Activated T-helper 17 cell treated with anti-CD3 and anti-CD28 coated beads, Interleukin-2, amount 50 U/mL, for 72 hours (primary cell): ENCODE results near the gene PROX2. TPM values are rescaled to one million over a fixed set of nuclear protein-coding genes. Genes with fewer than 3 reads are reported as not detected.
A peak's percentile ranks its signal among the peaks of the same experiment; 100 is the strongest.

Source experiments
- ATAC-seq: fragments of 150-1000 bp; cut with Tn5 transposase; replicated peaks from 2 replicates; pipeline ENCODE4 v1.10.0; 2021; ENCODE audit warnings: mild to moderate bottlenecking, moderate library complexity
- H3K27ac Mint-ChIP-seq: one replicate; pipeline ENCODE4 v1.8.0; 2022; ENCODE audit warnings: mixed read lengths
- H3K27me3 Mint-ChIP-seq: one replicate; pipeline ENCODE4 v1.8.0; 2022; ENCODE audit warnings: mixed read lengths
- H3K36me3 Mint-ChIP-seq: one replicate; pipeline ENCODE4 v1.8.0; 2022; ENCODE audit warnings: low read depth, mild to moderate bottlenecking, mixed read lengths
- H3K4me1 Mint-ChIP-seq: one replicate; pipeline ENCODE4 v1.8.0; 2022; ENCODE audit warnings: mixed read lengths
- H3K4me3 Mint-ChIP-seq: one replicate; pipeline ENCODE4 v1.8.0; 2022; ENCODE audit warnings: mild to moderate bottlenecking, mixed read lengths
- H3K9me3 Mint-ChIP-seq: one replicate; pipeline ENCODE4 v1.8.0; 2022; ENCODE audit warnings: mixed read lengths
- total RNA-seq, 2 donors: library from RNA; stranded (reverse); gene quantifications; one replicate each; pipeline ENCODE4 v1.2.3, GENCODE V29; 2022

PROX2 gene
- total RNA-seq, 2 donors from 2014 or later: 0.71 TPM

DNA sequence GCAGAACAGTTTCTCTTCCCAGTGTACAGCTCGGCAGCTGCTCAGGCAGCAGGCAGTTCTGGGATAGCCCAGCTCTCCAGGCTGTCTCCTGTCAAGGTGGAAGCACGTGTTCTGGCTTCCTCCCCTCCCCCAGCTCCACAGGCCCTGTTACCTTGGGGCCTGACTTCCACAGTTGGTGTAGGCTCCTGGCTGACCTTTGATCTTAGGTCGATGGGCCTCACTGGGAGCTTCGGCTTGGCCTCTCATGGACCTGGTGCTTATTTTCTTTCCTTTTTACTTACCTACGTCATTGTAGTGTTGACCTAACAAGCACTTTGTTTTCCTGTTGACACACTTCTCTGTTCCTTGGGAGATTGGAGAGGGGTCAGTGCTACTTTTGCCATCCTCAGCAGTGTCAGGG is 22.7 kb upstream of the PROX2 start:
- Mint-ChIP-seq H3K27me3 (no peaks in the 10 kb centered on the region), H3K4me3 (no peak overlapping the region), H3K4me1 (no peaks in the 10 kb centered on the region), H3K36me3 (peaks cover 100% of the 10 kb centered on the region), H3K27ac (peak overlapping the region; percentile 38), H3K9me3 (no peaks in the 10 kb centered on the region)
- ATAC-seq: no peak

GRCh38 chr14:74898083-74898482 is 22.1 kb upstream of the PROX2 start:
- Mint-ChIP-seq H3K9me3 (no peaks in the 10 kb centered on the region), H3K27me3 (no peaks in the 10 kb centered on the region), H3K27ac (no peak overlapping the region), H3K4me3 (no peak overlapping the region), H3K4me1 (no peaks in the 10 kb centered on the region), H3K36me3 (peaks cover 100% of the 10 kb centered on the region)
- ATAC-seq: no peak

- Mint-ChIP-seq H3K36me3 (peaks cover 100% of the 10 kb centered on the region), H3K27me3 (no peaks in the 10 kb centered on the region), H3K4me1 (no peaks in the 10 kb centered on the region), H3K27ac (no peak overlapping the region), H3K9me3 (no peaks in the 10 kb centered on the region), H3K4me3 (no peak overlapping the region)
- no peak for ATAC-seq
Observed at GRCh38 chr14:74897642-74898041, 21.7 kb upstream of the PROX2 start.

GRCh38 chr14:74896400-74896799 is 20.5 kb upstream of the PROX2 start:
- H3K9me3 Mint-ChIP-seq: no peaks in the 10 kb centered on the region
- no peak for ATAC-seq

DNA sequence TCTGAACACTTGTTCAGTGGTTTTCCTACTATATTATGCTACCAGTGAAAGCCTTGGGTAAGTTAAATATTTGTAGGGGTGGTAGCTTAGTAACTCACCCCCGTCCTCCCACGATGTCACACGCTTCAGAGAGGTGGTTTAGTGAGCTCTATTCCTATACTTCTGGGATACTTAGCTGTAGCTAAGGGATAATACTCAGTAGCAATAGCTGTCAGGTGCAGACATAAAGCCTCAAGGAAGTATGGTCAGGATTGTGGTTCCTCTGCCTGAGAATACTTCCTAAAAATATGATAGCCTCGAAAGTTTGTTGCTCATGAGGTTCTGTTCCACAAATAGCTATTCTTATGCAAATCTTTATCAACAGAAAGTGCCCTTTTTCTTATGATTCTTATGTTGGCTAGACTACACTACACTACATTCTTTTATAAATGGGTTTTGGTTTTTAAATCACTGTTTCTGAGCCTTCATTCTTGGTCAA is 17.7 kb upstream of the PROX2 start:
- ATAC-seq: no peak
- Mint-ChIP-seq H3K27ac (peak overlapping the region; percentile 17), H3K36me3 (peaks cover 100% of the 10 kb centered on the region)

More at GRCh38 chr14:74896400-74896799, 20.5 kb upstream of the PROX2 start:
- no peaks in the 10 kb centered on the region for H3K27me3 Mint-ChIP-seq
- H3K27ac Mint-ChIP-seq: peak overlapping the region; percentile 55
- H3K36me3 Mint-ChIP-seq: peaks cover 100% of the 10 kb centered on the region
- H3K4me1 Mint-ChIP-seq: no peaks in the 10 kb centered on the region
- H3K4me3 Mint-ChIP-seq: no peak overlapping the region

DNA sequence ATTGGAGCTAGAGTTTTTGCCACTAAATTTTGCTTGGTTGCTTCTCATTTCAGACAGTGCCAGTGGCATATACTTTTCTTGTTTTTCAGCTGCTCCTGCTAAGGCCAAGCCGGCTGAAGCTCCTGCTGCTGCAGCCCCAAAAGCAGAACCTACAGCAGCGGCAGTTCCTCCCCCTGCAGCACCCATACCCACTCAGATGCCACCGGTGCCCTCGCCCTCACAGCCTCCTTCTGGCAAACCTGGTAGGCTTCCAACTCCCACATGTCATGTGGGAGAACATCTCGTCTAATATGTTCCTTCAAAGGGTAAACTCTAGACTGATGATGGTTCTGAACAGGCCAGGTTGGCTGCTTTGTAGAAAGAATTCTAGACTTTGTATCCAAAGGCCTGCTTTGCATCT is 16.8 kb upstream of the PROX2 start:
- peaks cover 100% of the 10 kb centered on the region for H3K36me3 Mint-ChIP-seq
- no peaks in the 10 kb centered on the region for H3K27me3 Mint-ChIP-seq
- H3K4me3 Mint-ChIP-seq: no peak overlapping the region
- peak overlapping the region; percentile 25 for H3K27ac Mint-ChIP-seq
- H3K4me1 Mint-ChIP-seq: no peaks in the 10 kb centered on the region
- no peak for ATAC-seq
- H3K9me3 Mint-ChIP-seq: no peaks in the 10 kb centered on the region

More for the DNA sequence above, 17.7 kb upstream of the PROX2 start:
- Mint-ChIP-seq H3K27me3 (no peaks in the 10 kb centered on the region), H3K4me3 (no peak overlapping the region), H3K4me1 (no peaks in the 10 kb centered on the region), H3K9me3 (no peaks in the 10 kb centered on the region)

GRCh38 chr14:74891870-74892269 is 15.9 kb upstream of the PROX2 start:
- Mint-ChIP-seq H3K27ac (peak overlapping the region; percentile 25), H3K9me3 (no peaks in the 10 kb centered on the region), H3K36me3 (peaks cover 94% of the 10 kb centered on the region), H3K4me3 (no peak overlapping the region), H3K27me3 (no peaks in the 10 kb centered on the region), H3K4me1 (no peaks in the 10 kb centered on the region)
- no peak for ATAC-seq

DNA sequence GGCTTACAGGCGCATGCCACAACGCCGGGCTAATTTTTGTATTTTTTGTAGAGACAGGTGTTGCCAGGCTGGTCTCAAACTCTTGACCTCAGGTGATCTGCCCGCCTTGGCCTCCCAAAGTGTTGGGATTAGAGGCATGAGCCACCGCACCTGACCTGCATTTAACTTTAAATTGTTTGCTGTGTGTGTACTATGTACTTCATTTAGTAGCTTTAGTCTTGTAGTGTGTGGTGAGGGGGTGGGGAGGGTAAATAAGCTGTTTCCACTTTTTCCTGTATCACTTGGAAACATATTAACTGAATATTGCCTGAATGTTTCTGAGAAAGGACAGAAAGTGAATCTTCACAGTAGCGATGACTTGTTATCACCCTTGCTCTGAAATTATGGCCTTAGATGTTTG is 14.3 kb upstream of the PROX2 start:
- Mint-ChIP-seq H3K4me1 (peaks cover 10% of the 10 kb centered on the region), H3K36me3 (peaks cover 93% of the 10 kb centered on the region), H3K4me3 (no peak overlapping the region), H3K9me3 (no peaks in the 10 kb centered on the region), H3K27me3 (no peaks in the 10 kb centered on the region), H3K27ac (no peak overlapping the region)
- ATAC-seq: no peak

GRCh38 chr14:74888164-74889158 is 12.5 kb upstream of the PROX2 start:
- peaks cover 93% of the 10 kb centered on the region for H3K36me3 Mint-ChIP-seq
- H3K4me3 Mint-ChIP-seq: peak overlapping the region; percentile 25
- no peaks in the 10 kb centered on the region for H3K9me3 Mint-ChIP-seq
- H3K27me3 Mint-ChIP-seq: no peaks in the 10 kb centered on the region
- ATAC-seq: no peak
- peak overlapping the region; percentile 45 for H3K27ac Mint-ChIP-seq
- H3K4me1 Mint-ChIP-seq: peaks cover 23% of the 10 kb centered on the region

DNA sequence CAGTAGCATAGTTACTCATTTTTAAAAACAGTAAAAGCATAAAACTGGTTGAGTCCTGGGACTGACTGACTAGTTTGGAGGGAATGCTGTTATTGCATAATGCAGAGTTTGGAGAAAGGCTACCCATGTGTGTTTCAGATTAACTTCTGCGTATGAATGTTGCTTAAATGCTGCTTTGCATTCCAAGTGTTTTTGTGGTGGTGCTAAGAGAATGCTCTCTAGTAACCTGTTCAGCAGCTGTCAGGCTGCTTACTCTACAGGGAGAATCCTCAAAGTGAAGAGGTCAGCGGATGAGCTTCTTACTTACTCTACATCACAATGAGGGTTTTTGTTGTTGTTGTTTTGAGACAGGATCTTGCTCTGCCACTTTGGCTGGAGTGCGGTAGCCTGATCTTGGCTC is 10.1 kb upstream of the PROX2 start:
- Mint-ChIP-seq H3K4me1 (peaks cover 34% of the 10 kb centered on the region), H3K4me3 (peak overlapping the region; percentile 21), H3K36me3 (peaks cover 84% of the 10 kb centered on the region), H3K27me3 (no peaks in the 10 kb centered on the region), H3K27ac (no peak overlapping the region), H3K9me3 (no peaks in the 10 kb centered on the region)
- no peak for ATAC-seq

- no peaks in the 10 kb centered on the region for H3K9me3 Mint-ChIP-seq
- peak overlapping the region; percentile 98 for H3K27ac Mint-ChIP-seq
- no peaks in the 10 kb centered on the region for H3K27me3 Mint-ChIP-seq
- peaks cover 44% of the 10 kb centered on the region for H3K4me1 Mint-ChIP-seq
- H3K4me3 Mint-ChIP-seq: peak overlapping the region; percentile 99
- H3K36me3 Mint-ChIP-seq: peaks cover 48% of the 10 kb centered on the region
- peak; percentile 60 for ATAC-seq
Observed at GRCh38 chr14:74882103-74882920, 6.4 kb upstream of the PROX2 start.

DNA sequence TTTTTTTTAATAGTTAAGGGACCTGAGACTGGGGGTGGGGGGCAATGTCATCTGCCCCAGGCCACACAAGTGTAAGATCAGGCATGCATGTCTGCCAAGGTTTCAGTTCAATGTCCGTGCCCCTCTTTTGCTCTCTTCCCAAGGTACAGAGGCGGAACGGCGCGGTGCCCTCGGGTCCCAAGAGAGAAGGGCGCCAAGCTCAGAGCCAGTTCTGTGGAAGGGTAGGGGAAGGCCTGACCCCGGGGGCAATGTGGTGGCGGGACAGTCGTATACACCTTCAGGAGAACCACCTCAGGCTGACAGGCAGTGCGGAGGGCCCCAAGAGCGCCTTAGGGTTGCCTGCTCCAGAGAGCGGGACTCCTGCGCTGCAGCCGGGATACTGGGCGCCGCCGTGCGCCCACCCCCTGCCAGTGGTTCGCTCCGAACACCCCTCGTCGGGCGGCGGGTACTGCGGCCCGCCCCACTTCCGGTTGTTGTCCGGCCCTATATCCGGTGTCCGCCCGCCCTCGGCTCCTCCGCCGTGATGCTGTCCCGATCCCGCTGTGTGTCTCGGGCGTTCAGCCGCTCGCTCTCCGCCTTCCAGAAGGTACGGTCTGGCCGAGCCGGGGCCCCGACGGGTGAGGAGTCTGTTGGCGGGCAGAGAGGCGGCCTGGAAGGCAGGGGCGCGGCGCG is 5.6 kb upstream of the PROX2 start, which contains the start of gene DLST:
Gene DLST (plus strand): TSS at position 486 of the 672 bp plus-strand sequence. CDS start 38 bp downstream, at position 524.
- Mint-ChIP-seq H3K4me1 (peaks cover 45% of the 10 kb centered on the region), H3K27me3 (no peaks in the 10 kb centered on the region), H3K9me3 (no peaks in the 10 kb centered on the region), H3K36me3 (peaks cover 46% of the 10 kb centered on the region), H3K4me3 (peak within 1 kb of the TSS; percentile 99), H3K27ac (peak within 1 kb of the TSS; percentile 98)
- ATAC-seq: peak; percentile 97

- no peaks in the 10 kb centered on the region for H3K9me3 Mint-ChIP-seq
- H3K36me3 Mint-ChIP-seq: peaks cover 27% of the 10 kb centered on the region
- peak overlapping the region; percentile 99 for H3K4me3 Mint-ChIP-seq
- H3K27me3 Mint-ChIP-seq: no peaks in the 10 kb centered on the region
- ATAC-seq: no peak
- peaks cover 46% of the 10 kb centered on the region for H3K4me1 Mint-ChIP-seq
- H3K27ac Mint-ChIP-seq: peak overlapping the region; percentile 98
Observed at GRCh38 chr14:74879427-74880182, 3.7 kb upstream of the PROX2 start.
